HG02588 (cell line): ENCODE results near the gene GPR55.

Experiments
- ATAC-seq: cut with Tn5 transposase; IDR thresholded peaks from one replicate; pipeline ENCODE4 v1.9.1; 2021; ENCODE audit warnings: mild to moderate bottlenecking, moderate library complexity; ENCODE audit not compliant: unreplicated experiment

The GPR55 gene

DNA sequence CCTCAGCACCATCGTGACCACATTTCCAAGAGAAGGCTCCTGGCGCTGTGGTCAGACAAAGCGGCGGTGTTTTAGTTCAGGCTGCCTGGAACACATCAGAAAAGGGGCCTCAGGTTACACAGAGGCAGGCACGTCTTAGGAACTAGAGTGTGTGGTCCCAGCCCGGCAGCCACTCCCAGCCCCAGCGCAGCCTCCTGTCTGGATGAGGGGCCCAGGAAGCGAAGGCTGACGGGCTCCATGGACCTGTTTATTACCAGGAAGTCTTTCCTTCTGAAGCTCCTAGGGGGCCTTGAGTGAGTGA is 10.0 kb upstream of the GPR55 start:
- ATAC-seq, result no peak

GRCh38 chr2:230934231-230935129 is 9.4 kb upstream of the GPR55 start:
- ATAC-seq, result no peak

GRCh38 chr2:230933521-230934180 is 8.6 kb upstream of the GPR55 start:
- no peak for ATAC-seq

DNA sequence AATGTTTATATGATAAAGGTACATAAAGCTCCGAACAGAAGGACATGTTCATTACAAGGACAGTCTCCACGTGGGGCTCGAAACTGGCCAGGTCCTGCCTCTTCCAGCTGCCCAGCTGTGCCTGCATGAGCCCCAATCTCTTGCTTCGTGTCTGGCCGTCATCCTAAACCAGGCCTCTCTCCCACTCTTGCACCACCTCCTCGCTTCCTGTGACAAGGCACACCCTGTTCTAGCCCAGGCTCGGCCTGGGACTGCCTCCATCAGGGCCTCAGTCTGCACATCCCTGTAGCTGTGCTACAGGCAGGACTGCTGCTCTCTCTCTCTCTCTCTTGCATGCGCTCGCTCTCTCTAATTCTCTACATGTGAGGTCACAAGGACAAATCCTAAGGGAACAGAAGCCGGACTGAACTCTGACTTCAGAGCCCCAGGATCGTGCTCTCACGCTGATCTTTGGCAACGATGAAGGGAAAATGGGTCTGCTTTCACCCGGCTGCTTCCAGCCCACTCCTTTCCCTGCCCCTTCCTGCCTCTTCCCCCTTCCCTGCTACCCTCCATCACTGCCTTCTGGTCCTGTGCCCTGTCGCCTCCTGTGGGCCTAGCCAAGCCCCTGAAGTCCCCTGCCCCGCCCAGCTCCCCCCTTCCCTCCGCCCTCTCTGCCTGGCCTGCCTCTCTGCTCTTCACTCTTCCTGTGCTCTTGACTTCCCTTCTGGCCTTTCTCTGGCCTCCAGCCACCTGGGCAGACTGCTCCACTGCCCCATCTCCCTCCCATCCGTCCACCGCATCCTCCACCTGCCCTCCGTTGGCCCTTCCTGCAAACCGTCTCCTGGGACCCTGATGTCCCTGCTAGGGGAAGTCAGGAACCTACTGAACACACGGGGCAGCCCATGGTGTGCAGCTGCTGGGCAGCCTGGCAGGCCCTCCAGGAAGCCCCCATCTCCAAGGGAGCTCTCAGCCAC is 7.8 kb upstream of the GPR55 start:
- ATAC-seq, result no peak

- no peak for ATAC-seq
Observed at GRCh38 chr2:230931556-230932231, 6.7 kb upstream of the GPR55 start.

DNA sequence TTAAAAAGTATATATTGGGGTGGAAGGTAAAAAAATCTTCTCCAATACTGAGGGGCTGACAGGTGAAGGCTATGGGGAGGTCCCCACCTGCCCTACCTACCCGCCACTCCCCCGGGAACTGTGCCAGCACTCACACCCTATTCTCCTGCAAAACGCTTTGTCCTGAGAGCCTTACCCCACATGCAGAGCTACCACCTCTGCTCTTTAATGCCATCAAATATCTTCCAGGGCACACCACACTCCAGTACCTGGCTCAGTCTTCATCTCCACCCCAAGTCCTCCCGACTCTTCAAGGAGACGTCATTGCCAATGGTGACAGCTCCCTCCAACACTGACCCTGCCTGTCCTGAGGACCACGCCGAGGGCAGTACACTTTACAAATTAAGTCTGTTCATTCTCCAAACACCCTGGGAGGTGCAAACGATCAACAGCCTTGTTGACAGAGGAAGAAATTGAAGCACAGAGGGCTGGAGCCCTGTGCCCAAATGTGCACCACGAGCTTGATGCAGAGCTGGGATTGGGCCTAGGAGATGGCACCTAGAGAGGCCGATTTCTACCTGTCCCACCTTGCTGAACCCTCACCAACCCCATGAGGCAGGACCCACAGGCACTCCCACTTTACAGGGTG is 6.0 kb upstream of the GPR55 start:
- no peak for ATAC-seq

GRCh38 chr2:230930149-230930780 is 5.2 kb upstream of the GPR55 start:
- no peak for ATAC-seq

GRCh38 chr2:230929381-230930148 is 4.5 kb upstream of the GPR55 start:
- ATAC-seq, result no peak

GRCh38 chr2:230928701-230929380 is 3.8 kb upstream of the GPR55 start:
- no peak for ATAC-seq

- ATAC-seq, result no peak
Observed at GRCh38 chr2:230927711-230928341, 2.8 kb upstream of the GPR55 start.

DNA sequence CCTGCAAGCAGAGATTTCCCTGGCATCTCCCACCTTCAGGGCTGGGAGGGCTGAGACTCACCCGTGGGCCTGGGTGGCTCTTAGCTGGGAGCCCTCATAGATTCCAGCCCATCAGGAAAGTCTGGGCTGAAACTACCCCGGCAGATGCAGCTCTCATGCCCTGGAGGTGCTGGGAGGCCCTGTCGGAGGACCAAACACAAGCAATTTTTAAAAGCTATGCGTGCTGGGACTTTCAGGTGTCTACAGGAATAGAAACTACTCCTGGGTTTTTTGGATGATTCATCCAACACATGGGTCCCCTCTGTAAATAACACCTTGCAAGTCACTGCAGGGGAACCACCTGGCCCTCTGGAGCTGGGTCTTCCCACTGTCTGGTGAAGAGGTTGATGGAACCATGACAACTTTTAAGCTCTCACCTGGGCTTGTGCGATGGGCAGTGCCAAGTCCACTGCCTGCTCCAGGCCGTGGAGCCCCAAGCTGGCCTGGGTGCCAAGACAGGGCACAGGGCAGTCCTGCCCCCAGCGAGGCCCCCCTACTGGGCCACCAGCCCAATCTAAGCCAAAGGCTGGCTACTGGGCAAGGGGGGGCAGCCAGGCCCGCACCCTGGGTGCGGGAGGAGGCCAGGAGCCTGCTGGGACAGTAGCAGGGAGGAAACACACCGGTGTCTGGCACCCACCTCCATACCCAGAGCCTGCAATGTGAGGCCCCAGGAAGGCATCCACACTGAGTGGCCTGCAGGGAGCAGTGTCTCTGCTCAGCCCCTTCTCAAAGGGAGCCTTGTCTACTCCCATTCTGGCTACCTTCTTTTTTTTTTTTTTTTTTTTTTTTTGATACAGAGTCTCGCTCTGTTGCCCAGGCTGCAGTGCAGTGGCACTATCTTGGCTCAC is 1.1 kb upstream of the GPR55 start:
- peak; percentile 39 for ATAC-seq

- peak; percentile 26 for ATAC-seq
Observed at GRCh38 chr2:230925443-230925878, 419 bp upstream of the GPR55 start.

DNA sequence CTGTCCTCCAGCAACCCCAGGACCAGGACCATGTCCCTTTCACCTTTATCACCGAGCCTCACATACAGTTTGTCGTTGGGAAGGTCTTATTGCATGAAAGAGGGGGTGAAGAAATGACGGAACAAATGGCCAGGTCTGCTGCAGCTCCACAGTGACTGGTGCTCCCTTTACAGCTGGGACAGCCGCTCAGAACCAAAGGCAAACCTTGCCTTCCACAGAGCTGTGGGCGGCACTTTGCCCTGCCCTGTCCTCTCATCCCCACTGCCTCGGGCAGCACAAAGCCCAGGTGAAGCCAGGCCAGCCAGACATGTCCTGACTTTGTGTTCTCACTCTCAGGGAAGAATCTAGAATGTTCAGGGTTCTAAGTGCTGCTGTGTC is 961 bp downstream of the GPR55 start:
- ATAC-seq, result no peak

- ATAC-seq, result no peak
Observed at GRCh38 chr2:230922951-230923717, 1.9 kb downstream of the GPR55 start.

GRCh38 chr2:230921806-230922595 is 3.0 kb downstream of the GPR55 start:
- ATAC-seq, result no peak

GRCh38 chr2:230920167-230920566 is 4.9 kb downstream of the GPR55 start:
- no peak for ATAC-seq
